GM18867 (cell line): ENCODE results near the gene ATP6V1E1.

Experiments used
- ATAC-seq: cut with Tn5 transposase; IDR thresholded peaks from one replicate; pipeline ENCODE4 v1.9.1; 2021; ENCODE audit warnings: mild to moderate bottlenecking, moderate library complexity; ENCODE audit not compliant: unreplicated experiment

ATP6V1E1 gene

GRCh38 chr22:17548756-17549035 lies 79.9 kb downstream of the ATP6V1E1 start:
- no peak for ATAC-seq

- ATAC-seq, result no peak
These were observed 80.4 kb downstream of the ATP6V1E1 start for GRCh38 chr22:17548010-17548755.

- ATAC-seq, result no peak
These were observed 86.1 kb downstream of the ATP6V1E1 start for GRCh38 chr22:17542452-17542851.
